ENCODE measurements around the gene HECW1.

DNA sequence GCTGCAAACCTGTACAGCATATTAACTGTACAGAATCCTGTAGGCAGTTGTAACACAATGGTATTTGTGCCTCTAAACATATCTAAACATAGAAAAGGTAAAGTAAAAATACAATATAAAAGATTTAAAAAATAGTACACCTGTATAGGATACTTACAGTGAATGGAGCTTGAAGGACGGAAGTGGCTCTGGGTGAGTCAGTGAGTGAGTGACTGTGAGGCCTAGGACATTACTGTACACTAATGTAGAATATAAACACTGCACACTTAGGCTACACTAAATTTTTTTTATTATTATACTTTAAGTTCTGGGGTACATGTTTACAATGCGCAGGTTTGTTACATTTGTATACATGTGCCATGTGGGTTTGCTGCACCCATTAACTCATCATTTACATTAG, 373.1 kb downstream of the HECW1 start:
- no peak for TF ChIP-seq CTCF (IDR thresholded peaks at IDR 0.05; ENCODE audit: low read depth, low read length, missing input control)
- TF ChIP-seq SP1 (IDR thresholded peaks at IDR 0.05): no peak
- TF ChIP-seq TAF1 (conservative IDR thresholded peaks at IDR 0.05): no peak
- TF ChIP-seq MAX (IDR thresholded peaks at IDR 0.05): no peak
- no peak for TF ChIP-seq RXRA (IDR thresholded peaks at IDR 0.05)
- TF ChIP-seq, protein P1, sequence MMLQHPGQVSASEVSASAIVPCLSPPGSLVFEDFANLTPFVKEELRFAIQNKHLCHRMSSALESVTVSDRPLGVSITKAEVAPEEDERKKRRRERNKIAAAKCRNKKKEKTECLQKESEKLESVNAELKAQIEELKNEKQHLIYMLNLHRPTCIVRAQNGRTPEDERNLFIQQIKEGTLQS (IDR thresholded peaks at IDR 0.05): no peak
- no peak for TF ChIP-seq RAD21 (IDR thresholded peaks at IDR 0.05)
- no peak for TF ChIP-seq GABPA (IDR thresholded peaks at IDR 0.05 in 1 of 2, conservative IDR thresholded peaks at IDR 0.05 in 1 of 2)
- no peak for TF ChIP-seq JUND (IDR thresholded peaks at IDR 0.05)
- TF ChIP-seq EGR1 (IDR thresholded peaks at IDR 0.05; ENCODE audit: low read depth in 2 of 2): no peak
